Amniotic stem cell (primary cell): ENCODE results near the gene WWOX.
"Not testable (repeated sequence)": the region's sequence is repeated elsewhere in the genome, so short reads cannot be mapped to it uniquely, and the experiment has no call there.

Experiments
- DNase-seq: peaks from one replicate; lab custom pipeline; 2025; lab: John Stamatoyannopoulos, UW

The WWOX gene

DNA sequence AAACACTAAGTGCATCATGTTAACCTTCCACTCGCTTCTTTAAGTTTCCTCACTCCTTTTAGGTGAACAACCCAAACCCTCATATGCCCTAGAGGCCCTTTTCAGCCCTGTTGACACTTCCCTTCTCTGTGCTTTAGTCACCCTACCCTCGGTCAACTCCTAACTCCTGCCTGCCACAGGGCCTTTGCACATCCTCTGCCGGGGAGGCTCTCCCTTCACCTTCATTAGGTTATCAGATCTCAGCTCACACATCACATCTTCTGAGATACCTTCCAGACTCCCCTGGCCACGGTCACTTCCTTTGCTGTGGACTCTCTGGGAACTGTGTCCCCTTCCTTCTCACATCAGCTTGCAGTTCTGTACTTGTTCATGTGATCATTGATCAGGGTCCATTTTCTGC lies 926.7 kb downstream of the WWOX start:
- no peak for DNase-seq

DNA sequence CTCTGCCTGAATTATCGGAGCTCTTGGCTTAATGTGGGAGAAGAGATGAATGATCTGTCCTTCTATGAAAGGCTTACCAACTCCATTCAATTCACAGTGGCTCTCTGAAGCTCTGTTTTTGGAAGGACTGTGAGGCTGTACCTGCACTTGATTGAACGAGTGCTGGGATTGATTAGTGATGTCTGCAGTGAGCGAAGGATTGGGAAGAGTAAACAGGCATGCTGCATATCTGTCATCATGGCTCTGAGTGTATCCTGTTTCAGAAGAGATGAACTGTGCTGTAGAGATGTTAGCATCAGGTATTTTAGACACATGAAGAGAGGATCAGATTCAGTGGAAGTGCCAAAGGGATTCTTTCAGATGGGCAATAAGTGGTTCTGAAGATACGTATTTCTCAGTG lies 937.1 kb downstream of the WWOX start:
- no peak for DNase-seq

DNA sequence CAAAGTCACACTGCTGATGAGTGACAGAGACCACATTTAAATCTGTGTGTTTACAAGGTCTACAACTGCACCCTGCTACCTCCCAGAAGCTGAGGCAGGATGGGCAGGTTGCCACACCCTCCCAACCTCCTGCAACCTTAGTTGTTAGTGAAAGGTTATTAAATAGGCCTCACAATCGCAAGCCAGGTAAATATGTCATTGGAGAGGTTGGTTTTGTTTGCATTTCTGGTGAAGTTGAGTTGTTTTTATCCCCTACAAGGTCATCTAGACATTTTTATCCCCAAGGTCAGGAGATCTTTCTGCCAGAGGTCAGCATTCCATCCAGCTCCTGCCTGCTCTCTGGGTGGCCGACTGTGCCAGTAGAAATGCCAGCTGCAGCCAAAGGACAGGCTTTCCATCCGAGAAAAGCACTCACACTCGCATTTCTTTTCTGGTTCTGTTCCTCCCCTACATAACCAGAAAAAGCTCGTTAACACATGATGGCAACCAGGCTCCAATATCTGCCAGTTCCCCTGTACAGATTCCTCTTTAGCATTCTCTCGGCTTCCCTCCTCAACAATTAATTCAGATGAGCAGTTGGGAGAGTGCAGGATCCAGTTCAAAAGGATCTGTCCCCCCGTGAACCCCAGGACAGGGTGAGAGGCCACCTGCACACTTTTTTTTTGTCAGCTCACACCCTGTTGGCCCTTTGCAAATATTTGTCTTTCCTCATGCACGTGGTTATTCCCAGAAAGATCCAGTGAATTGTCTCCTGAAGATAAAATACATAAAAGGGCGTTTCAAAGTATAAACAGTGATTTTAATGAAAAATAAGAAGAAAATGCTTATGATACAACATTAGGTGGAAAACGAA lies 938.3 kb downstream of the WWOX start:
- no peak for DNase-seq

DNA sequence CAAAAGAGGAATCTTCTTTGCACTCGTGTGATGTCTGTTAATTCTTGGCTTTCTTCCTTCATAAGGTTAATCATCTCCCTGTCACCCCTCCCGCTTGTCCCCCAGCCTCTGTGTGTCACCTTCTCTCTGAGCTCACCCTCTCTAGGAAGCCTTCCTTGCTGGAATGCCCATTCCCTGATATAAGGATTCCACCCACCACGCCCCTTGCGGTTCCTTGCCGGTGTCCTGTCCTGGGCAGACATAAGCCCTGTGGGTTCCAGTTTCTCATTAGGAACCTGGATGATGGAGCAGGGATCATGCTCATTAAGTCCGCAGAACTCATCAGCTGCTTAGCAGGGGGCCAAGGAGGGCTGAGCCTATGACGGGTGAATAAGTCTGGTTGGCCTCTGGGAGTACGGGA lies 941.8 kb downstream of the WWOX start:
- DNase-seq: no peak

DNA sequence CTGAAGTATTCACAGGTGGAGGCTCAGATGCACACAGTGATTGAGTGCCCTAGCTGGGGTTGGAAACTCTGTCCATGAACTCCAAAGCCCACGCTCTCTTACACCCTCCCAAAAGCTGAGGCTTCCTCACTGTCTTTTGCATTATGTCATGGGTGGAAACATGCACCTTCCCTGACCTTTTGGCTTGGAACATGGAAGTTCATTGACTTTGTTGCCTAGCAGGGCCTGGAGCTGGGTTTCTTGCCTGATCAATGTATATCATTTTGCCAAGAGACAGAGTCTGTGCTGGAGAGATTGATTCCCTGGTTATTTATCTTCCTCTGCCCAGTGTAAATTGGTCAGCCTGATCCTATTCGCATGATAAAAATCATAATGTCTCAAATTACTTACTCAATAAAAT lies 942.7 kb downstream of the WWOX start:
- no peak for DNase-seq

DNA sequence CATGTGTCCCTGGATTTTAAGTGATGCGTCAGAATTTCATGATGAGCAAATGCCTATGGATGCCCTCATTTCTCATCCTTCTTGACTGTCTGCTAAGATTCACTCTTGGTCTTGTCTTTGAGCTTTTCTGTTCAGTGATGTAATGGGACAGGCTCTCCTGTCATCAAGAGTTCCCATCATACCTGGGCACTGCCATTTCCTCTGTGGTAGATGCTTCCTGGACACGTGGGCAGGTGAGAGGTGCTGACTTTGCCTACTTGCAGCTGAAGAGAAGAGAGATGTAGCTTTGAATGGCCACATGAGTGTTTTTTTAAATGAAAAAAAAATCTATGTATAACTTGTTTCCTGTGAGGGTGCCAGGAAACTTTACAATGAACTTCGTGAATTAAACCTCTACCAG lies 943.4 kb downstream of the WWOX start:
- no peak for DNase-seq

DNA sequence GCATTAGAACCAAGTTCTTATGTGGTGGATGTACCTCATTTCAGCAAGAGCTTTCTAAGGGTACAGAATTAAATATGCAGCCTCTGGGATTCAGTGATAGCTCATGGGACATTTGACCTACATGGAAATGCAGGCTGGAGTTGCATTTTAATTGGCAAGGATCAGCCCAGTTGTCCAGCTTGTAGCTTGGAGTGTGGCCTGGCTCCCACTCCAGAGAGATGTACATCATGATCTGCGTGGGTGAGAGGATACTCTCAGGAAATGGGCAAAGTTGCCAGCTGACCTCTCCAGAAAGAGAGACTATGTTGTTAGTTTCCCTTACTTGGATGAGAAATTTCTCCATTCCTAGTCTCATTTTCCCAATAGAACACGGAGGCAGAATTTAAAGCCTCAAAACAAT lies 945.7 kb downstream of the WWOX start:
- DNase-seq: no peak

DNA sequence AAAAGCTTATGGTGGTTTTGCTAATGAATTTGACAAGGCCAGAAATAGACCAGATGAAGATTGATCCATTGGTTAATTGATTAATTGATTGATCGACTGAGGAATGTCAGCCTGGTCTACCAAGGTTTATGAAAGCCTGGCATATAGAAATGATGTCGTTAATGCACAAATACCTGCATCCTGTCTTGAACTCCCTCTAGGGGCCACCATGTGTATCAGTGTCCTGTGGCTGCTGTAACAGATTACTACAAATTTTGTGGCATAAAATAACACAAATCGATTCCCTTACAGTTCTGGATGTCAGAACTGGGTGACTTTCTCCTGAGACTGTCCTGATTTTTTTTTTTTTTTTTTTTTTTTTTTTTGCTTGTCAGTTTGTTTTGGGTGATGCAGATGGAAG lies 947.9 kb downstream of the WWOX start:
- DNase-seq: no peak

DNA sequence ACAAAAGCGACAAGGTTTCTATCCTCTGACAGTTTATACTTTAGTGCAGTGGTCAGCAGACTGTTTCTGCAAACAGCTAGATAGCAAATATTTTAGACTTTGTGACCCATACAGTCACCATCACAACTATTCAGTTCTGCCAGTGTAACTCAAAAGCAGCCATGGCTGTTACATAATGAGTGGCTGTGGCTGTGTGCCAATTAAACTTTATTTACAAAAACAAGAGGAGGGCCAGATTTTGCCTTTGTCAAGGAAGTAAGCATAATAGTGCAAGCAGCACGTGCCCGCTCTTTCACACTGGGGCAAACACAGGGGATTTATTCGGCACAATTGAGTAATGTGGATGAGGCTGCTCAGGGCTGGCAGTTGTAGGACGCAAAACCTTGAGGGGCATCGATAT lies 949.6 kb downstream of the WWOX start:
- DNase-seq: no peak

DNA sequence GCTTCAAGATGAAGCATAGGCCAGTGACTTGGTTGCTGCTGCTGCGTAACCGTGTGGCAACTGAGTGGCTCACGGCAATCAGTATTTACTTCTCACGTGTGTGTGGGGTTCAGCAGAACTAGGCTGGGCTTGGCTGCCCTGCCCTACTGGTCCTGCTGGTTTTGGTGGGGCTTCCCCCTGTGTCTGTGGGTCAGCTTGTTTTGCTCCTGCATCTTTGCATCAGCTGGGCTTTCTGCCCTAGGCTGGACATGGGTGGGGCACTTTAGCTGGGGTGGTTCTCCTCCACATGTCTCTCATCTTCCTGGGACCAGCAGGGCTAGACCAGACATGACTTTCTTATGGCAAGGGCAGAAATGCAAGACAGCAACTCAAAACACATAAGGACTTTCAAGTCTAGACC lies 950.6 kb downstream of the WWOX start:
- no peak for DNase-seq

DNA sequence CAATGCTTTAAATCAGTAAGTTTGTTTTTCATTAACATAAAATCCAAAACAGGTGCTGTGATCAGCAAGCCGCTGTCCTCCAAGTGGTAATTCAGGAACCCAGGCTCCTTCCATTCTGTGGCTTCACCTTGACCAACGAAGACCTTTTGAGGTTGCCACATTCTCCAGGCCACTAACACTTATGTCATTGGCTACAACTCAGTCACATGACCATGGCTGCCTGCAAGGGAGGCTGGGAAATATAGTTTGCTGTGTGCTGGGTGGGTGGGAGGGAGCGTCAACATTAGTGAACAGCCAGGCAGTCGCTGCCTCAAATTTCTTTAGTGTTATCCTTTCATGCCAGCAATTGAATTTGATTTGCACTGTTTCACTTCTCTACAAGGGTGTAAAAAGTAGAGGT lies 951.9 kb downstream of the WWOX start:
- no peak for DNase-seq

DNA sequence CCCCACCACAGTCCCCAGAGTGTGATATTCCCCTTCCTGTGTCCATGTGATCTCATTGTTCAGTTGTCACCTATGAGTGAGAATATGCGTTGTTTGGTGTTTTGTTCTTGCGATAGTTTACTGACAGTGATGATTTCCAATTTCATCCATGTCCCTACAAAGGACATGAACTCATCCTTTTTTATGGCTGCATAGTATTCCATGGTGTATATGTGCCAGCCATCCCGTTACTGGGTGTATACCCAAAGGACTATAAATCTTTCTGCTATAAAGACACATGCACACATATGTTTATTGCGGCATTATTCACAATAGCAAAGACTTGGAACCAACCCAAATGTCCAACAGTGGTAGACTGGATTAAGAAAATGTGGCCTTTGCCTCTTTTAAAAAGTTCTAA lies 952.7 kb downstream of the WWOX start:
- not testable (repeated sequence) for DNase-seq

DNA sequence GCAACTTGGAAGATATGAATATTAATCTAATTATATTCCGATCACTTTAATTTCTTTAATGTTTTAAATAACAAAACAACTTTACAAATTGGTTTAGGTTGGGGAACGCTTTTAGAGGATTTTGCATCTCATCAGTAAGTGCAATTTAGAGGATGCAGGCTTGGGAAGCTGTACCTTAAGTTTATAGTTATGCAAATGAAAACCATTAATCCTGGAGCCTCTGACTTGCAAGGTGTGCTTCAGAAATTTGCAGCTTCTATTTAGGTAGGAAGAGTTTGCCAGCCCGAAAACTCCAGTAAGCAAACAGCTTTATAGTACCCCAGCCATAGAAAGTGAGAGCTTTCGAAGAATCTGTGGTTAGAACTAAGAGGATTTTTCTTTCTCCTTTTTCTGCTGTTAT lies 954.1 kb downstream of the WWOX start:
- DNase-seq: no peak

DNA sequence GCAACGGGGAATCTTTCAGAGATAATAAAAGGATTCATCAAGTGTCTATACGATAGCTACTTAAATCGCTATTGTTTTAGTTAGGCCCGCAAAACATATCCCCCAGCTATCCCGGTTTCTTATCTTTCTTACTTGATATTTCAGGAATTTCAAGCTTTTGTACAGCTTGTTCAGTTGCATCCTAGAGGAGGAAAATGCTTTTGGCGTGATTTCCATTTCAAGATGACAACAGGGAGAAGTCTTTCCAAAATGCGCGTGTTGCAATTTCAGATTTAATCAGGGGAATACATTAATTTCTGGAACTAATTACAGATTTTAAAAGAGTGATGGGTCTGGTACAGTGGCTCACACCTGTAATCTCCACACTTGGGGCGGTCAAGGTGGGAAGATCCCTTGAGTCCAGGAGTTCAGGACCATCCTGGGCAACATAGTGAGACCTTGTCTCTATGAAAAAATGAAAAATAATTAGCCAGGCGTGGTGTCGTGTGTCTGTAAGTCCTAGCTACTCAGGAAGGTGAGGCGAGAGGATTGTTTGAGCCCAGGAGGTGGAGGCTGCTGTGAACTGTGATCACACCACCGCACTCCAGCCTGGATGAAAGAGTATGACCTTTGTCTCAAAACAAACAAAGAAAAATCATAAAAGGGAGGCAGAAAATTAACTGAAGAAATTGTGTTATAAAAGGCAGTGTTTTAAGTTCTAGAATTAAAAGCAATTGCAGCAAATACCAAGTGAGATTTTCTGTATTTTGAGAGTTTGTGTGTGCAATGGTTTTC lies 954.9 kb downstream of the WWOX start:
- no peak for DNase-seq

DNA sequence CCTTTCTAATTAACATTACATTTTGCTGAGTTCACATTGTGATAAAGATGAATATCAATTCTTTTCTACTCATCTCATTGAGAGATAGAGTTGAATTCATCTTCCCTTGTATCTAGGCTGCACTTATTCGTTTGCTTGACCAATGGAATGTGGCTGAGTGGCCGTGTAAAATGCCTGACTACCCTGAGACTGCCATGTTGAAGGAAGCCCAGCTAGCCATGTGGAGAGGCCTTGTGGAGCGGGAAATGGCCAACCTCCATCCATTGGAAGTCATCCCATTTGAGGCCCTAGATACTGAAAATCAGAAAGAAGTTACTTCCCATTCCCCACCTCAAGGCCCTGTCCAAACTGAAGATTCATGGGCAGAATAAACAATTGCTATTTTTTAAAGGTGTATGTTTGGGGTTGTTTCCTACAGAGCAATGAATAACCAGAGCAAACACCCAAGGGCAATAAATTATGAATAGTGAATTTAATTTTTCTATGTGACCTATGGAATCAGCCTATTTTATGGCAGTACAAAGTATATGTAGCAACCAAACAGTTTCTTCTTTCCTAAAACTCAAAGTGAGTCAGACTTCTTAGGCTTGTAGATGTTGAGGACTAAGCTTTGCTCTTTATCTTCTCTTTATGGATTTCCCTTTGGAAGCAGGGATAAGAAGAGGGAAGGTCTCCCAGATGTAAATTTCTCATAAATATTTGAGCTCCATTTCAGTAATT lies 956.0 kb downstream of the WWOX start:
- DNase-seq: no peak

DNA sequence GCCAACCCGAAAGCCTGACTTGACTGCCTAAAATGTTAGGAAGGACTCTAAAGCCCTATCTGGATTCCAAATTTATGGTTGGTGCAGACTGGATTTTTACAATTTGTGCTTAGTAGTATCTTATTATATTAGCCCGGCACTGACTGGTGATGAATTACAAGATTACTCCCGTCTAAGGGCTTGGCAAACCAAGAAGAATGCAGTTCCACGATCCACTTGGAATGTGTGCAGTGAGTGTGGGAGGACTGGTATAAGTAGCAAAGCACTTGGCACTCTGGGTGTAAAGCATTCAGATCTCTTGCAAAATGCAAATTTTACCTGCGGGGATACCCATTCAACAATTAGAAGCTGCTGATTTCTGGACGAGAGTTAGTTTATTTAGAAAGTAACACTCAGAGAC lies 961.7 kb downstream of the WWOX start:
- no peak for DNase-seq

DNA sequence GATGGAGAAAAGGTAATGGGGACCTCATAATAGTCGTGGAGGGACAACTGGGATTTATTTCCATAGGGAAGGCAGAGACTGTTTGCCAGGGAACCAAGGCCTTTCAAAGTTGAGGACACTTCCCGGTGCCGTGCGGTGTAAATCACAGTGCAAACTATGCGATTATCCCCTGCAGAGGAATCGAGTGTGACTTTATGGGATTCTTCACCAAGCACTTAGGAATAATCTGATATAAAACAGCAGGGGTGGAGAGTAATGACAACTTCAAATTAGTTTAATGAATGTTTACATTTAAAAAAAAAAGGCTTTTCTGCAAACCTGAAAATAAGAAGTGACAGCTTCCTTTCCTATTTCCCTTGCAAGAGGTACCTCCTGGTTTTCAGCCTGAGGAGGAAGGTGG lies 962.9 kb downstream of the WWOX start:
- DNase-seq: no peak

DNA sequence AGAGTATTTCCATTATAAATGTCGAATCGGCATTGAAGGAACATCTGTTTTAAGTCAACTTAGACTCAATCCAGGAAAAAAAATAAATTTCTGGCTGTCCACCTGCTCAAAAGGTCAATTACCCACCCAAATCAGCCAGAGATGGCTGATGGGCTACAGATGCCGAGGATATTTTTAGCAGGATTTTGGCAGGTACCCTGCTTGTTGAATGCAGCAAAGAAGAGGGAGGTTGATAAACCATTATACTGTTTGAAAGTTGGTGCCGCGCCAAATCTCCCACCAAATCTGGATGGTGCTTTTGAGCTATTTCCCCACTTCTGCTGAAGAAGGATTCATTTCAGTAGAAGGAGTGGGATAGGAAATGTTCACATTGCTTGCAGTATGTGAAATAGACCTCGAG lies 963.4 kb downstream of the WWOX start:
- DNase-seq: no peak

DNA sequence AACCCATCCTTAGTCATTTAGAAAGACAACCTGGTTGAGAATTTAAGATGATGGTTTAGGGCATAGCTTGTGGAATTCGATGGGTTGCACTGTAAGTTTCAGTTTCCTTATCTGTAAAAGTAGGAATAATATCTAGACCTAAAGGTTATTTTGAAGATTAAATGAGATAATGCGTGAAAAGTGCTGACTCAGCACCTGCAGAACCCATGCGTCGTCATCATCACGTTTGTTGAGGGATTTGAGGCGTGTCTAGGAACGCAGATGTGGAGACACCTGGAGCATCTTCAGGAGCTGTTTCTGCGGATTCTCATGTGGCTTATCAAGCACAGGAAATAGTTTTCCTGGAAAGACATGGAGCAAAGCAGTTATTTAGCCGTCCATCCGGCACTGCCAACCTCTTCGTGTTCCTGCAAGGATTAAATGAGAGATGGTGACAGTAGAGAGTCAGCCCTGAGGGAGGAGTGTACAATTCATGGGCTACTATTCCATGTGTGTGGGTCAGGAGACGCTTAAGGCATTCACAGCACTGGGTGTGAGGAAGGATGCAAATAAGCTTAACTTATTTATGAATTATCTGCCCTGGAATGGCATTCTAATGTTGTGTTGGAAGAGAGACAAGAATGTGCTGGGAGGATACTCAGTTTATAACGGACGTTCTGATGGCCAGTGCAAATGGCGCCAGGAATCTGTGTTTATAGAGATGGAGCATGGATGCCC lies 965.0 kb downstream of the WWOX start:
- no peak for DNase-seq

DNA sequence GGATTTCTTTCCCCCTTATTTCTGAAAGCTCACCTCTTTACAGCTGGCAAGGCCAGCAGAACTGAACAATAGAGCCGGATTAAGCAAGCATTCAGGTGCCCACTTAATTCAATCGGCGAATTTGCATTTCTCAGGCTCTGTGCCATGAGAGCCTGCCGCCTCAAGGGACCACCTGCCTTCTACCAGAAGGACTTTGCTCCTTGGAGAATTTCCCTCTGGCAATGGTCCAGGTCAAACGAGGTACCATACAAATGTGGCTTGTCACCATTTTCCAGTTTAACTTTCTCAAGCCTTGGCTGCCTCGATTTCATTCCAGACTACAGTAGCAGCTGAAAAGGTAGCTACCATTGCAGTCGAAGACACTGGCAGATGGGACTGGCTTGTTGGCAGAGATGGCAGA lies 967.1 kb downstream of the WWOX start:
- no peak for DNase-seq

DNA sequence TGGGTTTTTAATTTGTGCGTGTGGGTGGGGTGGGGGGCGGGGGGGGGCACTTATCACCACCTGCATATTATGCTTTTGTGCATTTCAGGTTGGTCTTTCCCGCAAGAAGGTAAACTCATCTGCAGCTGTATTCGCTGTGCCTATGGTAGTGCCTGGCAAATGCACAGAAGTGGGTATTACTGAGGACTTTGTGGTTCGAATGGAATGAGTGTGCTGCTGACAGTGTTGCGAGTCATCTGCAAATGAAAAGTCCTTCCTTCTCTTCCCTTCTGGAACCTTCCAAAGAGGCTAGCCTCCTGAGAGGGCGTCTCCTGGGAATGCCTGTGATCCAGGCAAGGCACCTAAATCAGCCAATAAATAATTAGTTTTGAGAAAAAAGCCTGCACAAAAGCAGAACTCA lies 968.1 kb downstream of the WWOX start:
- no peak for DNase-seq

DNA sequence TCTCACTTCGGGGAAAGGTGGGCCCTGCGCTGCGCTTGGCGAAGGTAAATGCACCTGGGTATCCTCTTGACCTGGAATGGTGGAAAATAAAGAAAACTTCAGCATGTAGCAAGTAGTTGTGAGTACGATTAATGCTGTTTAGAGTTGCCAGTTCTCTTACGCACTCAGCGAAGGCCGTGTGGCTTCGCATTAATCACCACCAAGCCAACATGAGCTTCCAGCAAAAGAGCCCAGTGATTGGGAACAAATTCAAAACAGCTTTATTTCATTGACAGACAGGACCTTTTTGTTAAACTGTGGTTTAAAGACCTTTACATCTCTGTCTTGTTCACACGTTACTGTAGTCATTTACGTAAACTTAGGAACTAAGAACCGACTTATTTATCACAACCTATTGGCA lies 969.7 kb downstream of the WWOX start:
- DNase-seq: no peak
